Activated naive CD8-positive, alpha-beta T cell treated with anti-CD3 and anti-CD28 coated beads, Interleukin-2, amount 10 ng/mL, durations not matched to agents 7 days and 5 days (primary cell): ENCODE measurements around the gene PATJ. TPM values are rescaled to one million over a fixed set of nuclear protein-coding genes. Genes with fewer than 3 reads are reported as not detected.
"Not testable (repeated sequence)": the region's sequence is repeated elsewhere in the genome, so short reads cannot be mapped to it uniquely, and the experiment has no call there.

Experiments
- ATAC-seq: fragments of 150-1000 bp; cut with Tn5 transposase; one replicate; pipeline ENCODE4 v1.10.0; 2021; ENCODE audit warnings: low read depth, moderate library complexity
- POLR2A ChIA-PET: fragments of 350-600 bp; sonication (Branson Sonifier 250); formaldehyde crosslinking; loops from one replicate; lab custom pipeline; 2021; ENCODE audit warnings: antibody characterized with exemption; lab: Charles Lee
- DNase-seq: peaks from one replicate; pipeline ENCODE4 v3.0.0; 2021
- H3K27ac Mint-ChIP-seq: one replicate; pipeline ENCODE4 v1.8.0; 2022; ENCODE audit warnings: mild to moderate bottlenecking, mixed read lengths
- H3K27me3 Mint-ChIP-seq: one replicate; pipeline ENCODE4 v1.8.0; 2022; ENCODE audit warnings: mild to moderate bottlenecking, moderate library complexity, mixed read lengths
- H3K36me3 Mint-ChIP-seq: one replicate; pipeline ENCODE4 v1.8.0; 2021; ENCODE audit warnings: mild to moderate bottlenecking, mixed read lengths
- H3K4me1 Mint-ChIP-seq: one replicate; pipeline ENCODE4 v1.8.0; 2021; ENCODE audit warnings: mixed read lengths
- H3K4me3 Mint-ChIP-seq: one replicate; pipeline ENCODE4 v1.8.0; 2022; ENCODE audit warnings: mild to moderate bottlenecking, moderate library complexity, mixed read lengths
- H3K9me3 Mint-ChIP-seq: one replicate; pipeline ENCODE4 v1.8.0; 2021; ENCODE audit warnings: mixed read lengths
- total RNA-seq, 2 experiments: library from RNA; stranded (reverse); gene quantifications; one replicate each; pipeline ENCODE4 v1.2.3, GENCODE V29; 2021

The PATJ gene
- total RNA-seq, 2 experiments from 2014 or later: 24.5 to 27.2 TPM

GRCh38 chr1:62177621-62178020 is 435.3 kb downstream of the PATJ start:
- Mint-ChIP-seq H3K9me3 (no peaks in the 10 kb centered on the region), H3K4me3 (no peak overlapping the region), H3K27me3 (no peaks in the 10 kb centered on the region), H3K27ac (no peak overlapping the region), H3K36me3 (no peaks in the 10 kb centered on the region), H3K4me1 (no peaks in the 10 kb centered on the region)
- POLR2A ChIA-PET: no interaction called here
- ATAC-seq (no peak), DNase-seq (no peak)

- Mint-ChIP-seq H3K27me3 (no peaks in the 10 kb centered on the region), H3K9me3 (no peaks in the 10 kb centered on the region), H3K36me3 (no peaks in the 10 kb centered on the region), H3K4me3 (no peak overlapping the region), H3K4me1 (no peaks in the 10 kb centered on the region), H3K27ac (no peak overlapping the region)
- DNase-seq (no peak), ATAC-seq (no peak)
- POLR2A ChIA-PET: no interaction called here
Observed at GRCh38 chr1:62178372-62178771, 436.1 kb downstream of the PATJ start.

- POLR2A ChIA-PET, H3K27me3 Mint-ChIP-seq, H3K4me1 Mint-ChIP-seq, H3K4me3 Mint-ChIP-seq, H3K36me3 Mint-ChIP-seq, H3K27ac Mint-ChIP-seq, ATAC-seq, DNase-seq, H3K9me3 Mint-ChIP-seq: not testable (repeated sequence)
Observed at GRCh38 chr1:62180054-62180453, 437.8 kb downstream of the PATJ start.

GRCh38 chr1:62180639-62181038 is 438.4 kb downstream of the PATJ start:
- Mint-ChIP-seq H3K27ac (no peak overlapping the region), H3K4me1 (no peaks in the 10 kb centered on the region), H3K4me3 (no peak overlapping the region)

GRCh38 chr1:62181532-62181931 is 439.3 kb downstream of the PATJ start:
- ATAC-seq: no peak
- H3K36me3 Mint-ChIP-seq: no peaks in the 10 kb centered on the region
- DNase-seq: no peak
- H3K27ac Mint-ChIP-seq: no peak overlapping the region
- no peak overlapping the region for H3K4me3 Mint-ChIP-seq
- no peaks in the 10 kb centered on the region for H3K27me3 Mint-ChIP-seq
- POLR2A ChIA-PET: no interaction called here
- H3K4me1 Mint-ChIP-seq: no peaks in the 10 kb centered on the region
- H3K9me3 Mint-ChIP-seq: no peaks in the 10 kb centered on the region

More at GRCh38 chr1:62180639-62181038, 438.4 kb downstream of the PATJ start:
- no peaks in the 10 kb centered on the region for H3K36me3 Mint-ChIP-seq
- no peaks in the 10 kb centered on the region for H3K9me3 Mint-ChIP-seq
- H3K27me3 Mint-ChIP-seq: no peaks in the 10 kb centered on the region
- ATAC-seq (no peak), DNase-seq (no peak)
- POLR2A ChIA-PET: no interaction called here

- not testable (repeated sequence) for ATAC-seq, H3K9me3 Mint-ChIP-seq
Observed at GRCh38 chr1:62182157-62182556, 439.9 kb downstream of the PATJ start.

GRCh38 chr1:62183164-62184020 is 441.1 kb downstream of the PATJ start:
- POLR2A ChIA-PET, H3K27me3 Mint-ChIP-seq, ATAC-seq, H3K27ac Mint-ChIP-seq, DNase-seq, H3K36me3 Mint-ChIP-seq, H3K9me3 Mint-ChIP-seq, H3K4me1 Mint-ChIP-seq, H3K4me3 Mint-ChIP-seq: not testable (repeated sequence)

More at GRCh38 chr1:62182157-62182556, 439.9 kb downstream of the PATJ start:
- H3K36me3 Mint-ChIP-seq, POLR2A ChIA-PET, H3K27ac Mint-ChIP-seq, H3K4me3 Mint-ChIP-seq, H3K4me1 Mint-ChIP-seq, DNase-seq, H3K27me3 Mint-ChIP-seq: not testable (repeated sequence)

GRCh38 chr1:62184336-62184735 is 442.1 kb downstream of the PATJ start:
- no peak overlapping the region for H3K27ac Mint-ChIP-seq
- ATAC-seq (no peak), DNase-seq (no peak)
- H3K36me3 Mint-ChIP-seq: no peaks in the 10 kb centered on the region
- no peaks in the 10 kb centered on the region for H3K4me1 Mint-ChIP-seq
- POLR2A ChIA-PET: no interaction called here
- H3K4me3 Mint-ChIP-seq: no peak overlapping the region
- no peaks in the 10 kb centered on the region for H3K9me3 Mint-ChIP-seq
- no peaks in the 10 kb centered on the region for H3K27me3 Mint-ChIP-seq

- H3K27ac Mint-ChIP-seq, DNase-seq, POLR2A ChIA-PET, H3K27me3 Mint-ChIP-seq, ATAC-seq, H3K4me1 Mint-ChIP-seq, H3K9me3 Mint-ChIP-seq, H3K4me3 Mint-ChIP-seq, H3K36me3 Mint-ChIP-seq: not testable (repeated sequence)
Observed at GRCh38 chr1:62185233-62185632, 443.0 kb downstream of the PATJ start.

- no peaks in the 10 kb centered on the region for H3K9me3 Mint-ChIP-seq
- no peak overlapping the region for H3K4me3 Mint-ChIP-seq
- POLR2A ChIA-PET: no interaction called here
Observed at GRCh38 chr1:62185677-62186076, 443.4 kb downstream of the PATJ start.

GRCh38 chr1:62187548-62187947 is 445.3 kb downstream of the PATJ start:
- ATAC-seq (no peak), DNase-seq (no peak)
- H3K27ac Mint-ChIP-seq: no peak overlapping the region
- POLR2A ChIA-PET: no interaction called here
- H3K9me3 Mint-ChIP-seq: no peaks in the 10 kb centered on the region
- H3K36me3 Mint-ChIP-seq: no peaks in the 10 kb centered on the region
- peaks cover under 1% of the 10 kb centered on the region for H3K27me3 Mint-ChIP-seq
- no peak overlapping the region for H3K4me3 Mint-ChIP-seq
- H3K4me1 Mint-ChIP-seq: no peaks in the 10 kb centered on the region

More at GRCh38 chr1:62185677-62186076, 443.4 kb downstream of the PATJ start:
- H3K4me1 Mint-ChIP-seq: no peaks in the 10 kb centered on the region
- H3K27ac Mint-ChIP-seq: no peak overlapping the region
- DNase-seq: no peak
- no peaks in the 10 kb centered on the region for H3K27me3 Mint-ChIP-seq
- ATAC-seq: no peak
- no peaks in the 10 kb centered on the region for H3K36me3 Mint-ChIP-seq

GRCh38 chr1:62188111-62188510 is 445.8 kb downstream of the PATJ start:
- H3K9me3 Mint-ChIP-seq: no peaks in the 10 kb centered on the region
- POLR2A ChIA-PET: no interaction called here
- no peaks in the 10 kb centered on the region for H3K36me3 Mint-ChIP-seq
- peaks cover 2% of the 10 kb centered on the region for H3K27me3 Mint-ChIP-seq
- H3K4me1 Mint-ChIP-seq: no peaks in the 10 kb centered on the region
- no peak for ATAC-seq
- H3K27ac Mint-ChIP-seq: no peak overlapping the region
- no peak for DNase-seq
- no peak overlapping the region for H3K4me3 Mint-ChIP-seq

GRCh38 chr1:62194651-62195544 is 452.6 kb downstream of the PATJ start, which contains the start of gene L1TD1:
Gene L1TD1, plus strand, starts transcription at chr1:62194849. Its CDS starts 11,780 bp downstream, at chr1:62206629.
- POLR2A ChIA-PET: no interaction called here
- DNase-seq (no peak), ATAC-seq (no peak)
- Mint-ChIP-seq H3K27me3 (peaks cover 38% of the 10 kb centered on the region), H3K27ac (no peak within 1 kb of the TSS), H3K9me3 (no peaks in the 10 kb centered on the region), H3K36me3 (peaks cover 3% of the 10 kb centered on the region), H3K4me3 (peak within 1 kb of the TSS; percentile 44), H3K4me1 (peaks cover 4% of the 10 kb centered on the region)
